Stomach (tissue), 4 donors: ENCODE measurements around the gene TMTC2.

Source experiments
- CTCF ChIP-seq, 7 experiments: fragments of 450-650 bp in 4 of 7; fragments of 200-600 bp in 3 of 7; sonication (generic) in 3 of 7; IDR thresholded peaks; one replicate each; pipeline ENCODE4 v1.5.1; 2016 to 2019; ENCODE audit warnings: antibody characterized with exemption in 7 of 7, control low read depth in 2 of 7, mild to moderate bottlenecking in 1 of 7
- EP300 ChIP-seq: sonication (generic); formaldehyde crosslinking; IDR thresholded peaks from one replicate; pipeline ENCODE4 v1.6.1; 2017; ENCODE audit warnings: antibody characterized with exemption
- POLR2A ChIP-seq, 4 donors: fragments of 450-650 bp; IDR thresholded peaks; one replicate each; pipeline ENCODE4 v1.6.1; 2016; ENCODE audit warnings: antibody characterized with exemption in 4 of 4, control low read depth in 2 of 4, mild to moderate bottlenecking in 1 of 4, moderate library complexity in 1 of 4
- POLR2AphosphoS5 ChIP-seq, 3 donors: sonication (generic); formaldehyde crosslinking; IDR thresholded peaks; one replicate each; pipeline ENCODE4 v1.6.1; 2016; ENCODE audit warnings: antibody characterized with exemption in 3 of 3

- TF ChIP-seq POLR2AphosphoS5 (IDR thresholded peaks at IDR 0.05) (no peak), CTCF (IDR thresholded peaks at IDR 0.05) (no peak), POLR2A (IDR thresholded peaks at IDR 0.05) (no peak), EP300 (no peak)
These were observed 322.0 kb downstream of the TMTC2 start for GRCh38 chr12:83008703-83009102.
